ENCODE measurements around the gene PFKFB3. TPM values are rescaled to one million over a fixed set of nuclear protein-coding genes. Genes with fewer than 3 reads are reported as not detected.

Gene PFKFB3
- total RNA-seq, 1 donor from 2014 or later = 43.2 TPM

DNA sequence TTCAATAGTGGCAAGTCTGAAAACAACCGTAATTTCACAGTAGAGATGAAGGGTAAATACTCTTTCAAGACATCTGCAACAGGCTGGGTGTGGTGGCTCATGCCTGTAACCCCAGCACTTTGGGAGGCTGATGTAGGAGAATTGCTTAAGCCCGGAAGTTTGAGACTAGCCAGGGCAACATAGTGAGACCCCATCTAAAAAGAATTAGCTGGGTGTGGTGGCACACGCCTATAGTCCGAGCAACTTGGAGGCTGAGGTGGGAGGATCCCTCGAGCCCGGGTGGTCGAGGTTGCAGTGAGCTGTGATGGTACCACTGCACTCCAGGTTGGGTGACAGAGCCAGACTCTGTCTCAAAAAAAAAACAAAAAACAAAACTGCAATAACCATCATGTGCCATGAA lies 71.8 kb downstream of the PFKFB3 start:
- Histone ChIP-seq H3K4me3 (no peak overlapping the region), H3K36me3 (no peaks in the 10 kb centered on the region), H3K4me1 (peaks cover 15% of the 10 kb centered on the region), H3K27ac (peak overlapping the region; percentile 73), H3K9me3 (no peaks in the 10 kb centered on the region), H3K27me3 (no peaks in the 10 kb centered on the region)
- intact Hi-C loops (cut with DNase I) = no loop called here
- TF ChIP-seq POLR2AphosphoS5 (IDR thresholded peaks at IDR 0.05; ENCODE audit: insufficient read depth in 1 of 2, low read depth in 1 of 2) (no peak), POLR2A (IDR thresholded peaks at IDR 0.05) (no peak)
- TF ChIP-seq, protein P1, sequence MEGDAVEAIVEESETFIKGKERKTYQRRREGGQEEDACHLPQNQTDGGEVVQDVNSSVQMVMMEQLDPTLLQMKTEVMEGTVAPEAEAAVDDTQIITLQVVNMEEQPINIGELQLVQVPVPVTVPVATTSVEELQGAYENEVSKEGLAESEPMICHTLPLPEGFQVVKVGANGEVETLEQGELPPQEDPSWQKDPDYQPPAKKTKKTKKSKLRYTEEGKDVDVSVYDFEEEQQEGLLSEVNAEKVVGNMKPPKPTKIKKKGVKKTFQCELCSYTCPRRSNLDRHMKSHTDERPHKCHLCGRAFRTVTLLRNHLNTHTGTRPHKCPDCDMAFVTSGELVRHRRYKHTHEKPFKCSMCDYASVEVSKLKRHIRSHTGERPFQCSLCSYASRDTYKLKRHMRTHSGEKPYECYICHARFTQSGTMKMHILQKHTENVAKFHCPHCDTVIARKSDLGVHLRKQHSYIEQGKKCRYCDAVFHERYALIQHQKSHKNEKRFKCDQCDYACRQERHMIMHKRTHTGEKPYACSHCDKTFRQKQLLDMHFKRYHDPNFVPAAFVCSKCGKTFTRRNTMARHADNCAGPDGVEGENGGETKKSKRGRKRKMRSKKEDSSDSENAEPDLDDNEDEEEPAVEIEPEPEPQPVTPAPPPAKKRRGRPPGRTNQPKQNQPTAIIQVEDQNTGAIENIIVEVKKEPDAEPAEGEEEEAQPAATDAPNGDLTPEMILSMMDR (IDR thresholded peaks at IDR 0.05) = no peak
- DNase-seq (ENCODE audit: extremely low spot score in 2 of 2) = no peak

DNA sequence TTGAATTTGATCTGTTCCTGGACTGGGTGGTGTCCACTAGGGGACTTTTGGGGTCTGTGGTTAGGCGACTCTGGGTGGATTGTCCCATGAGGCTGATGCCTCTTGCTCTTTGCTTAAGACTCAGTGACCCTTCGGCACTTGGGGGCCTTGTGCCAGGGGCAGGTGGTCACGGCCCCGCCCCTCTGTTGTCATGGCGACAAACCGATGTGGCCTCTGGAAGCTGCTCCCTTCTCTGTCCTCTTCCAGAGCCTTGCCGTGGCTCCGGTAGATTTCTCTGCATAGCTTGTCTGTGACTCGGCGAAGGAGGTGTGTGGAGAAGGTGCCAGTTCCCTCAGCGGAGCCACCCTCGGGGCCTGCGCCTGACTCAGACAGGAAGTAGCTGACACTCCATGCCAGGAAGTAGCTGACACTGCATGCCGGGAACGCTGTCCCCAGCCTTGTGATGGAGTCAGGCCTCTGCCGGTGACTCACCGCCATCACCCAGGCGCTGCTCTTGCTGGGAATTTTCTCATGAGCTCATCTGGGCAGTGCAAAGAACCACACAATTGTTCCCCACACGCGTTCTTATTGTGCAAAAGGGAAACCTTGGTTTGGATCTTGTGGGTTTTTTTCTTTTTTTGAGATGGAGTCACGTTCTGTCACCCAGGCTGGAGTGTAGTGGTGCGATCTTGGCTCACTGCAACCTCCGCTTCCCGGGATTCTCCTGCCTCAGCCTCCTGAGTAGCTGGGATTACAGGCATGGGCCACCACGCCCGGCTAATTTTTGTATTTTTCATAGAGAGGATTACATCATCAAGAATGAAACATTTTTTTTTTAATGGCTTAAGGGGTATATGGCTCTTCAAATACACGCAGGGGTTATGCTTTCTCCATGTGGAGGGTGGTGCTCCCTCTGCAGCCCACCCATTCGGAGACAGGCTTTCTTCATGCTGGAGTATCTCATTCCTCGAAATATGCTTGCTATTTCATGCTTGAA lies 72.6 kb downstream of the PFKFB3 start:
- Histone ChIP-seq H3K27ac (peak overlapping the region; percentile 73), H3K27me3 (no peaks in the 10 kb centered on the region), H3K9me3 (no peaks in the 10 kb centered on the region), H3K36me3 (no peaks in the 10 kb centered on the region), H3K4me3 (peak overlapping the region in 1 of 2 donors; percentile 13), H3K4me1 (peaks cover 15% of the 10 kb centered on the region)
- peak; percentile 96 to 99 for DNase-seq (ENCODE audit: extremely low spot score in 2 of 2)
- intact Hi-C loops (cut with DNase I) = no loop called here
- TF ChIP-seq, protein P1 (IDR thresholded peaks at IDR 0.05) = no peak
- TF ChIP-seq POLR2AphosphoS5 (IDR thresholded peaks at IDR 0.05; ENCODE audit: insufficient read depth in 1 of 2, low read depth in 1 of 2) = peak; percentile 93 to 96

DNA sequence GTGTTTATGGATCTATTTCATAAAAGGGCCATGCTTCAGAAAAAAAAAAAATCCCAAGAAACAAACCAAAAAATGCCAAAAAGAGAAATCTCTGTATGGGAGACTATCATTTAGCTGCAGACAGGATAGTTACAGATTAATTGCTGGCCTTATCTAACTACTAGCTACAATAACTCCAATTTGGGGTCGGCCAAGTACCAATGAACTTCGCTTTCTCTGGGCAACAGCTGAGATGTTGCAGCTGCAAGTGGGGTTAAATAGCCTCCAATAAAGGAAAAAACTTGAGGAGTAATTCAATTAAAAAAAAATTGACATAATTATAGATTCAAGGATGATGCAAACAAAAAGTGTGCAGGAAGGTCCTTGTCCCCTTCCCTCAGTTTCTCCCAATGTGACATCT lies 73.6 kb downstream of the PFKFB3 start:
- no peaks in the 10 kb centered on the region for H3K27me3 ChIP-seq
- TF ChIP-seq POLR2AphosphoS5 (IDR thresholded peaks at IDR 0.05; ENCODE audit: insufficient read depth in 1 of 2, low read depth in 1 of 2) (no peak), POLR2A (IDR thresholded peaks at IDR 0.05) (no peak)
- TF ChIP-seq, protein P1 (IDR thresholded peaks at IDR 0.05) = no peak
- H3K4me3 ChIP-seq = no peak overlapping the region
- DNase-seq (ENCODE audit: extremely low spot score in 2 of 2) = no peak
- intact Hi-C loops (cut with DNase I) = no loop called here
- no peaks in the 10 kb centered on the region for H3K9me3 ChIP-seq
- no peaks in the 10 kb centered on the region for H3K36me3 ChIP-seq
- H3K27ac ChIP-seq = no peak overlapping the region
- H3K4me1 ChIP-seq = peaks cover 15% of the 10 kb centered on the region

DNA sequence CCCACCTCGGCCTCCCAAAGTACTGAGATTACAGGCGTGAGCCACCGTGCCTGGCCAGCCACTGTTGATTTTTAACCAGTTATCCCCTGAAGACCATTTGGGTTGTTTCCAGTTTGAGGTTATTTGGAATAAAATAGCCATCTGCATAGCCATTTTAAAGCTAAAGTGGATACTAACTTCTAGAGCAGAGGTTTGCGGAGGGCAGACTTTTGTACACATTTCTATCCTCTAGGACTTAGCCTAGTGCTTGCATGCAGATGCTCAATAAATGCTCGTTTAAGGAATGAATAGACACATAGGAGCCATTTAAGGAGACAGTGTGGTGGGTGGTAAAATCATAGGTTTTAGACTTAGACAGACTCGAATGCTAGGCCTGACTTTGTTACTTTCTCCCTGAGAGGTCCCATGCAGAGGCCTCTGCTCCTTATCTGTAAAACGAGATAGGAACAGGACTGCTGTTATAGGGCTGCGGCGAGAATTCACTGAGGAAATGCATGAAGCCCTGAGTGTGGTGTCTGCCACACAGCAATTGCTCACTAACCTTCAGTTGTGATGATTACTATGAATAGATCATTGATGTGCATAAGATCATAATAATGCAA lies 75.9 kb downstream of the PFKFB3 start:
- H3K9me3 ChIP-seq = no peaks in the 10 kb centered on the region
- peaks cover 15% of the 10 kb centered on the region for H3K4me1 ChIP-seq
- DNase-seq (ENCODE audit: extremely low spot score in 2 of 2) = no peak
- intact Hi-C loops (cut with DNase I) = no loop called here
- no peaks in the 10 kb centered on the region for H3K36me3 ChIP-seq
- no peaks in the 10 kb centered on the region for H3K27me3 ChIP-seq
- no peak overlapping the region for H3K4me3 ChIP-seq
- no peak overlapping the region for H3K27ac ChIP-seq
- no peak for TF ChIP-seq POLR2AphosphoS5 (IDR thresholded peaks at IDR 0.05; ENCODE audit: insufficient read depth in 1 of 2, low read depth in 1 of 2)
- TF ChIP-seq, protein P1 (IDR thresholded peaks at IDR 0.05) = no peak
- TF ChIP-seq POLR2A (IDR thresholded peaks at IDR 0.05) = no peak

Data from vagina (tissue), 2 donors.